MCF 10A (cell line): ENCODE results near the gene EPHB3. TPM values are rescaled to one million over a fixed set of nuclear protein-coding genes. Genes with fewer than 3 reads are reported as not detected.

Experiments used
- BruUV-seq: library from RNA; stranded (reverse); fragments of 400-500 nt; replicated peaks from 2 replicates; lab custom pipeline; 2021; lab: Mats Ljungman, UMichigan
- CTCF ChIA-PET: fragments of 300-600 bp; sonication (Branson Sonifier 250); formaldehyde crosslinking; extraction: SDS; loops from one replicate; lab custom pipeline; 2021; ENCODE audit warnings: antibody characterized with exemption, inconsistent platforms; lab: Yijun Ruan, JAX
- POLR2A ChIA-PET: fragments of 300-600, 350-650 bp; sonication (Branson Sonifier 250); formaldehyde crosslinking; extraction: SDS; loops from one replicate; lab custom pipeline; 2020; ENCODE audit warnings: antibody characterized with exemption, inconsistent platforms; lab: Yijun Ruan, JAX
- DNase-seq: peaks from one replicate; pipeline ENCODE4 v3.0.0-alpha.2; 2018; ENCODE audit not compliant: unreplicated experiment
- H3K27ac Mint-ChIP-seq: one replicate; pipeline ENCODE4 v1.8.0; 2022; ENCODE audit warnings: mild to moderate bottlenecking, low read depth, mixed read lengths; ENCODE audit not compliant: unreplicated experiment
- H3K27me3 Mint-ChIP-seq: one replicate; pipeline ENCODE4 v1.8.0; 2022; ENCODE audit warnings: mixed read lengths; ENCODE audit not compliant: insufficient read depth, unreplicated experiment
- H3K36me3 Mint-ChIP-seq: one replicate; pipeline ENCODE4 v1.8.0; 2022; ENCODE audit warnings: mild to moderate bottlenecking, moderate library complexity, mixed read lengths; ENCODE audit not compliant: insufficient read depth, unreplicated experiment
- H3K4me1 Mint-ChIP-seq: one replicate; pipeline ENCODE4 v1.8.0; 2022; ENCODE audit warnings: mixed read lengths; ENCODE audit not compliant: insufficient read depth, unreplicated experiment
- H3K4me3 Mint-ChIP-seq: one replicate; pipeline ENCODE4 v1.8.0; 2022; ENCODE audit warnings: mild to moderate bottlenecking, moderate library complexity, mixed read lengths; ENCODE audit not compliant: unreplicated experiment
- H3K9me3 Mint-ChIP-seq: one replicate; pipeline ENCODE4 v1.8.0; 2022; ENCODE audit warnings: mixed read lengths; ENCODE audit not compliant: unreplicated experiment
- CTCF ChIP-seq: fragments of 200-600 bp; IDR thresholded peaks from one replicate; pipeline ENCODE4 v1.8.0; 2022; ENCODE audit warnings: antibody characterized with exemption, mild to moderate bottlenecking; ENCODE audit not compliant: unreplicated experiment
- intact Hi-C: fragments of 100-400 bp; cut with micrococcal nuclease; formaldehyde crosslinking; loops from 2 replicates; pipeline ENCODE4 v1.14.1; 2022
- total RNA-seq: library from RNA; stranded (reverse); gene quantifications from 2 replicates; pipeline ENCODE4 v1.2.3, GENCODE V29; 2022

EPHB3 gene
- total RNA-seq, 1 experiment from 2014 or later, result 4.0 TPM

GRCh38 chr3:184594371-184595001, 32.9 kb downstream of the EPHB3 start:
- no peak for DNase-seq
- intact Hi-C loops, result no loop called here
- no peaks in the 10 kb centered on the region for H3K27me3 Mint-ChIP-seq
- ChIA-PET CTCF (no interaction called here), POLR2A (no interaction called here)
- no peak overlapping the region for H3K4me3 Mint-ChIP-seq
- H3K27ac Mint-ChIP-seq, result no peak overlapping the region
- TF ChIP-seq CTCF, result no peak
- no peaks in the 10 kb centered on the region for H3K9me3 Mint-ChIP-seq
- BruUV-seq, result no TSS peak
- no peaks in the 10 kb centered on the region for H3K4me1 Mint-ChIP-seq
- H3K36me3 Mint-ChIP-seq, result no peaks in the 10 kb centered on the region

- ChIA-PET CTCF (no interaction called here), POLR2A (no interaction called here)
- DNase-seq, result no peak
- Mint-ChIP-seq H3K27ac (no peak overlapping the region), H3K4me1 (peaks cover 10% of the 10 kb centered on the region), H3K36me3 (no peaks in the 10 kb centered on the region), H3K9me3 (no peaks in the 10 kb centered on the region), H3K27me3 (no peaks in the 10 kb centered on the region), H3K4me3 (no peak overlapping the region)
- BruUV-seq, result no TSS peak
- intact Hi-C loops, result no loop called here
- no peak for TF ChIP-seq CTCF
Observed at GRCh38 chr3:184595726-184596125, 34.1 kb downstream of the EPHB3 start.

GRCh38 chr3:184596233-184596632, 34.6 kb downstream of the EPHB3 start:
- no peak for TF ChIP-seq CTCF
- Mint-ChIP-seq H3K9me3 (no peaks in the 10 kb centered on the region), H3K36me3 (no peaks in the 10 kb centered on the region), H3K4me3 (no peak overlapping the region), H3K27me3 (no peaks in the 10 kb centered on the region), H3K27ac (no peak overlapping the region), H3K4me1 (peaks cover 15% of the 10 kb centered on the region)
- CTCF ChIA-PET, result interaction anchor here (0.7 kb wide), 2 partner anchors 190 to 1947 kb away, joined by 3 to 4 read pairs; no protein-coding TSS in a partner anchor
- no peak for DNase-seq
- POLR2A ChIA-PET, result interaction anchor here (0.9 kb wide), 1 partner anchor 29 kb away, joined by 4 read pairs; no protein-coding TSS in a partner anchor
- intact Hi-C loops, result no loop called here
- BruUV-seq, result no TSS peak

GRCh38 chr3:184596886-184597575, 35.4 kb downstream of the EPHB3 start:
- Mint-ChIP-seq H3K9me3 (no peaks in the 10 kb centered on the region), H3K4me3 (no peak overlapping the region), H3K36me3 (no peaks in the 10 kb centered on the region), H3K27ac (no peak overlapping the region), H3K4me1 (peaks cover 16% of the 10 kb centered on the region), H3K27me3 (no peaks in the 10 kb centered on the region)
- no peak for TF ChIP-seq CTCF
- no TSS peak for BruUV-seq
- ChIA-PET POLR2A (interaction anchor here (0.9 kb wide), 1 partner anchor 30 kb away, joined by 4 read pairs; no protein-coding TSS in a partner anchor), CTCF (interaction anchor here (0.6 to 0.7 kb wide), 3 partner anchors 38 to 1946 kb away, joined by 3 to 4 read pairs (median 3); no protein-coding TSS in a partner anchor)
- intact Hi-C loops, result no loop called here
- no peak for DNase-seq
